Measurements from ENCODE around the gene VEZT. TPM values are rescaled to one million over a fixed set of nuclear protein-coding genes. Genes with fewer than 3 reads are reported as not detected.

Gene VEZT
- total RNA-seq, 4 donors from 2014 or later: 76.5 to 121 (median 95.2) TPM

DNA sequence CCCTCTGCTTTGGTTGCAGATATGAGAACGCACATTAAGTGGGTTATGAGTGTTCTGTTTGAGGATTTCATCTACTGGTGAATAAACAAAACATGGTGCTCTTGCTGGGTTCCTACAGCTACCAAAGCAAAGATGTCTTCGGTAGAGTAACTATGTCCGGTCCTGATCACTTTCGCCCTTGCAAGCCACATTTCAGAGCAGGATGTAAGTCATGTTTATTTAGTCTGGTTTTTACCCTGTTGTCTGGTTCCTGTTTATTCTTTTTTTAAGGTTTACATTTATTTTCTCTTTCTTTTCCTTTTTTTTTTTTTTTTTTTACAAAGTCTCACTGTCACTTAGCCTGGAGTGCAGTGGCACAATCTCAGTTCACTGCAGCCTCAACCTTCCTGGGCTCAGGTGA lies 99.2 kb downstream of the VEZT start:
- Histone ChIP-seq H3K27me3 (no peaks in the 10 kb centered on the region), H3K9me3 (no peaks in the 10 kb centered on the region), H3K4me1 (no peaks in the 10 kb centered on the region), H3K36me3 (no peaks in the 10 kb centered on the region), H3K27ac (no peak overlapping the region), H3K4me3 (no peak overlapping the region)
- DNase-seq: no peak
- TF ChIP-seq CTCF (IDR thresholded peaks at IDR 0.05): no peak
- no peak for TF ChIP-seq POLR2A (IDR thresholded peaks at IDR 0.05)

GRCh38 chr12:95318071-95318545 lies 100.5 kb downstream of the VEZT start:
- no peak overlapping the region for H3K27ac ChIP-seq
- no peak overlapping the region for H3K4me3 ChIP-seq
- H3K27me3 ChIP-seq: no peaks in the 10 kb centered on the region
- no peak for TF ChIP-seq POLR2A (IDR thresholded peaks at IDR 0.05)
- TF ChIP-seq CTCF (IDR thresholded peaks at IDR 0.05): no peak
- no peak for DNase-seq
- no peaks in the 10 kb centered on the region for H3K36me3 ChIP-seq
- no peaks in the 10 kb centered on the region for H3K9me3 ChIP-seq
- peaks cover 0 to 5% (median 0%) of the 10 kb centered on the region in 4 donors for H3K4me1 ChIP-seq

DNA sequence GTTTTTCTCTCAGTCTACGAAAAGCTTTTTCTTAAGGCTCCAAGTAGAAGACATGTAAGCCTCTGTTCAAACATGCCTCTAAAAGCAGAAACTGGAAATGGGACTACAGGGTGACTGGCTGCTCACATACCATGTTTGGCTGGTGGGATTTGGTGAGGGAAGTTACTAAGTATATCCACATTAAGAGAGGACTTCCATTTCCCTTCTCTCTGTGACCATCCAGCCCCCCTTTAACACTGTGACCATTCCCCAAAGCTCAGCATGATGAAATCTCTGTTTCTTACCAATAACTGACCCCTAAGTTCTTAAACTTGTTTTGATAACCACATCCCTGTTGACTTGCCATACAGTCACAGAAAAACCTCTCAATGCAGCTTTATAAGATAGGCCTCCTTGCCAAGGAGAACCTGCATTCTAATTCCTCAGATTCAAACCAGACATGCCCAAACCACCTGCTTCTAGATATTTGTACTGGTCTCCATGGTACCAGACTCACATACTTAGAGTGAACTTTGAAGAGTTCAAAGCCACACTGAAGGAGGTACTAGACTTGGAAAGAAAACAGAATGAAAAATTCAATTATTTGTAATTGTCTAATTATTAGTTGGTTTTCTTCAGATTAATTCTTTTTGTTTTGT lies 102.2 kb downstream of the VEZT start:
- Histone ChIP-seq H3K27me3 (no peaks in the 10 kb centered on the region), H3K4me1 (peaks cover 0 to 5% (median 0%) of the 10 kb centered on the region in 4 donors), H3K9me3 (no peaks in the 10 kb centered on the region), H3K36me3 (no peaks in the 10 kb centered on the region), H3K27ac (no peak overlapping the region), H3K4me3 (no peak overlapping the region)
- no peak for DNase-seq
- TF ChIP-seq POLR2A (IDR thresholded peaks at IDR 0.05) (no peak), CTCF (IDR thresholded peaks at IDR 0.05) (no peak)

DNA sequence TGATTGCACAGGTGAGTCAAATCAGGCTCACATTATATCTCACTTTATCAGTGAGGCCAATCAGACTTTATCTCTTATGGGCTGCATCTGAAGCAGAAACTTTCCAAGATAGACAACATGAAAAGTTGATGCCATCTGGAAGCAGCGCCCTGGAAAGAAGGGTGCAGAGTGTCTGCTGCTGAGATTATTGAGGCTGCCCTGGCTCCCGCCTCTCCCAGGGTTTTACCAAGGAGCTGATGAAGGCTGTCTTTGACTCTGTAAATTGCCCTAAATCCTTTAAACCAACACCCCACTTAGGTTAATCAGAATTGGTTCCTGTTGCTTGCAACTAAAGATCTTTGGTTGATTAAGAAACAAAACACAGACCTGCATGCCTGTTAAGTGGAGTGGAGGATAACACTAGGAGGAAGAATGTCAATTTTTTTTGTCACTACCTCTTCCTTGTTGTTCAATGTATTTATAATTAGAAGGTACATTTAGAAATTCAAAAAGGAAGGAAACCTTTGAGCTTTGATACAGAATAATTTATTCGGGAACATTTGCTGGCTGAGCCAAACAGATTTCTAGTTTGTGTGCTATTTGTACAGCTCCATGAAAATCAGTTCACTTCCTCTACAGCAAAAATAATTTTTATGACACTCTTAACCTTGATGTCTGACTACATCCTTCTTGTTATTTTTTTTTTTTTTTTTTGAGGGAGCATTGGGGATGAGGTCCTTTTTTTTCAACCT lies 104.1 kb downstream of the VEZT start:
- TF ChIP-seq POLR2A (IDR thresholded peaks at IDR 0.05): no peak
- TF ChIP-seq CTCF (IDR thresholded peaks at IDR 0.05): no peak
- no peak overlapping the region for H3K4me3 ChIP-seq
- DNase-seq: no peak
- H3K27me3 ChIP-seq: no peaks in the 10 kb centered on the region
- peaks cover 0 to 5% (median 0%) of the 10 kb centered on the region in 4 donors for H3K4me1 ChIP-seq
- no peaks in the 10 kb centered on the region for H3K9me3 ChIP-seq
- H3K27ac ChIP-seq: no peak overlapping the region
- H3K36me3 ChIP-seq: no peaks in the 10 kb centered on the region

GRCh38 chr12:95322326-95322725 lies 104.7 kb downstream of the VEZT start:
- Histone ChIP-seq H3K4me1 (peaks cover 0 to 5% (median 0%) of the 10 kb centered on the region in 4 donors), H3K4me3 (no peak overlapping the region), H3K27me3 (no peaks in the 10 kb centered on the region), H3K27ac (no peak overlapping the region), H3K36me3 (no peaks in the 10 kb centered on the region), H3K9me3 (no peaks in the 10 kb centered on the region)
- no peak for DNase-seq
- TF ChIP-seq CTCF (IDR thresholded peaks at IDR 0.05): no peak
- no peak for TF ChIP-seq POLR2A (IDR thresholded peaks at IDR 0.05)
